ENCODE data around the gene ASTN2. TPM values are rescaled to one million over a fixed set of nuclear protein-coding genes. Genes with fewer than 3 reads are reported as not detected.

The ASTN2 gene
- polyA plus RNA-seq, 1 donor from 2014 or later, result 6.8 TPM

DNA sequence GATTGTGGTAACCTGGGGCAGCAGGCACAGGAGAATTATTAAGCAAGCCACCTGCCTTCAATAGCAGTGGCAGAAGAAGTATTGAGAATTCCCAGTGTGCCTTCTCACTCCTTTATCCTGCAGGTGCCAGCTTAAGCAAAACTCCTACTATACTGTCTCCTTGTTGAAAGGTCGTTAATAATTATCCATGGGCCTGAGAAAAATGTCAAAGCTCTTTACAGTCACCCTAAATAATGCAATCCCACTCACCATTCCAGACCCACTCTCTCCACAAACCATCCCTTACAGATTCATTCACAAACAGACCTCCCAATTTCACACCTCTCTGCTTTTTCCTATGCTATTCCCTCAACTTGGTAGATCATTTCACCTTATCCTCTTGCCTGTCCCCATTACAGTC is 889.2 kb downstream of the ASTN2 start:
- H3F3A ChIP-seq (ENCODE audit: insufficient read depth, low read length, poor library complexity, severe bottlenecking), result no peaks in the 10 kb centered on the region
- no peak overlapping the region for H3K27ac ChIP-seq (ENCODE audit: low read length)
- H2AFZ ChIP-seq (ENCODE audit: low read depth, low read length), result no peak overlapping the region
- H3K4me2 ChIP-seq (ENCODE audit: low read length), result no peak overlapping the region
- no peaks in the 10 kb centered on the region for H3K9me2 ChIP-seq (ENCODE audit: insufficient read depth, low read length)
- no peak overlapping the region for H3K4me3 ChIP-seq (ENCODE audit: low read length)
- H3K79me2 ChIP-seq (replicated peaks; ENCODE audit: insufficient read depth, low read length), result no peaks in the 10 kb centered on the region
- no peaks in the 10 kb centered on the region for H4K20me1 ChIP-seq (ENCODE audit: insufficient read depth)
- no peaks in the 10 kb centered on the region for H3K27me3 ChIP-seq (ENCODE audit: insufficient read depth, low read depth, low read length)
- TF ChIP-seq MXI1 (conservative IDR thresholded peaks at IDR 0.05; ENCODE audit: poor library complexity, severe bottlenecking), result no peak
- TF ChIP-seq RAD21 (conservative IDR thresholded peaks at IDR 0.05), result no peak
- TF ChIP-seq EZH2 (IDR thresholded peaks at IDR 0.05; ENCODE audit: borderline replicate concordance, insufficient read depth, low read length, poor library complexity, severe bottlenecking), result no peak
- TF ChIP-seq SMC3 (conservative IDR thresholded peaks at IDR 0.05; ENCODE audit: poor library complexity), result no peak
- no peak for TF ChIP-seq POLR2AphosphoS5 (IDR thresholded peaks at IDR 0.05)
- no peak for TF ChIP-seq TAF1 (IDR thresholded peaks at IDR 0.05; ENCODE audit: low read depth)
- TF ChIP-seq EP300 (conservative IDR thresholded peaks at IDR 0.05; ENCODE audit: poor library complexity, severe bottlenecking), result no peak
- TF ChIP-seq, protein P1, sequence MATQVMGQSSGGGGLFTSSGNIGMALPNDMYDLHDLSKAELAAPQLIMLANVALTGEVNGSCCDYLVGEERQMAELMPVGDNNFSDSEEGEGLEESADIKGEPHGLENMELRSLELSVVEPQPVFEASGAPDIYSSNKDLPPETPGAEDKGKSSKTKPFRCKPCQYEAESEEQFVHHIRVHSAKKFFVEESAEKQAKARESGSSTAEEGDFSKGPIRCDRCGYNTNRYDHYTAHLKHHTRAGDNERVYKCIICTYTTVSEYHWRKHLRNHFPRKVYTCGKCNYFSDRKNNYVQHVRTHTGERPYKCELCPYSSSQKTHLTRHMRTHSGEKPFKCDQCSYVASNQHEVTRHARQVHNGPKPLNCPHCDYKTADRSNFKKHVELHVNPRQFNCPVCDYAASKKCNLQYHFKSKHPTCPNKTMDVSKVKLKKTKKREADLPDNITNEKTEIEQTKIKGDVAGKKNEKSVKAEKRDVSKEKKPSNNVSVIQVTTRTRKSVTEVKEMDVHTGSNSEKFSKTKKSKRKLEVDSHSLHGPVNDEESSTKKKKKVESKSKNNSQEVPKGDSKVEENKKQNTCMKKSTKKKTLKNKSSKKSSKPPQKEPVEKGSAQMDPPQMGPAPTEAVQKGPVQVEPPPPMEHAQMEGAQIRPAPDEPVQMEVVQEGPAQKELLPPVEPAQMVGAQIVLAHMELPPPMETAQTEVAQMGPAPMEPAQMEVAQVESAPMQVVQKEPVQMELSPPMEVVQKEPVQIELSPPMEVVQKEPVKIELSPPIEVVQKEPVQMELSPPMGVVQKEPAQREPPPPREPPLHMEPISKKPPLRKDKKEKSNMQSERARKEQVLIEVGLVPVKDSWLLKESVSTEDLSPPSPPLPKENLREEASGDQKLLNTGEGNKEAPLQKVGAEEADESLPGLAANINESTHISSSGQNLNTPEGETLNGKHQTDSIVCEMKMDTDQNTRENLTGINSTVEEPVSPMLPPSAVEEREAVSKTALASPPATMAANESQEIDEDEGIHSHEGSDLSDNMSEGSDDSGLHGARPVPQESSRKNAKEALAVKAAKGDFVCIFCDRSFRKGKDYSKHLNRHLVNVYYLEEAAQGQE (IDR thresholded peaks at IDR 0.05; ENCODE audit: borderline replicate concordance), result no peak
- TF ChIP-seq, protein P2, sequence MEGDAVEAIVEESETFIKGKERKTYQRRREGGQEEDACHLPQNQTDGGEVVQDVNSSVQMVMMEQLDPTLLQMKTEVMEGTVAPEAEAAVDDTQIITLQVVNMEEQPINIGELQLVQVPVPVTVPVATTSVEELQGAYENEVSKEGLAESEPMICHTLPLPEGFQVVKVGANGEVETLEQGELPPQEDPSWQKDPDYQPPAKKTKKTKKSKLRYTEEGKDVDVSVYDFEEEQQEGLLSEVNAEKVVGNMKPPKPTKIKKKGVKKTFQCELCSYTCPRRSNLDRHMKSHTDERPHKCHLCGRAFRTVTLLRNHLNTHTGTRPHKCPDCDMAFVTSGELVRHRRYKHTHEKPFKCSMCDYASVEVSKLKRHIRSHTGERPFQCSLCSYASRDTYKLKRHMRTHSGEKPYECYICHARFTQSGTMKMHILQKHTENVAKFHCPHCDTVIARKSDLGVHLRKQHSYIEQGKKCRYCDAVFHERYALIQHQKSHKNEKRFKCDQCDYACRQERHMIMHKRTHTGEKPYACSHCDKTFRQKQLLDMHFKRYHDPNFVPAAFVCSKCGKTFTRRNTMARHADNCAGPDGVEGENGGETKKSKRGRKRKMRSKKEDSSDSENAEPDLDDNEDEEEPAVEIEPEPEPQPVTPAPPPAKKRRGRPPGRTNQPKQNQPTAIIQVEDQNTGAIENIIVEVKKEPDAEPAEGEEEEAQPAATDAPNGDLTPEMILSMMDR (IDR thresholded peaks at IDR 0.05; ENCODE audit: poor library complexity, severe bottlenecking), result no peak
- no peak overlapping the region for H3K9ac ChIP-seq (ENCODE audit: low read length)
- H3K36me3 ChIP-seq (ENCODE audit: insufficient read depth, low read length), result no peaks in the 10 kb centered on the region
- peaks cover 9% of the 10 kb centered on the region for H3K9me3 ChIP-seq (ENCODE audit: low read length)

DNA sequence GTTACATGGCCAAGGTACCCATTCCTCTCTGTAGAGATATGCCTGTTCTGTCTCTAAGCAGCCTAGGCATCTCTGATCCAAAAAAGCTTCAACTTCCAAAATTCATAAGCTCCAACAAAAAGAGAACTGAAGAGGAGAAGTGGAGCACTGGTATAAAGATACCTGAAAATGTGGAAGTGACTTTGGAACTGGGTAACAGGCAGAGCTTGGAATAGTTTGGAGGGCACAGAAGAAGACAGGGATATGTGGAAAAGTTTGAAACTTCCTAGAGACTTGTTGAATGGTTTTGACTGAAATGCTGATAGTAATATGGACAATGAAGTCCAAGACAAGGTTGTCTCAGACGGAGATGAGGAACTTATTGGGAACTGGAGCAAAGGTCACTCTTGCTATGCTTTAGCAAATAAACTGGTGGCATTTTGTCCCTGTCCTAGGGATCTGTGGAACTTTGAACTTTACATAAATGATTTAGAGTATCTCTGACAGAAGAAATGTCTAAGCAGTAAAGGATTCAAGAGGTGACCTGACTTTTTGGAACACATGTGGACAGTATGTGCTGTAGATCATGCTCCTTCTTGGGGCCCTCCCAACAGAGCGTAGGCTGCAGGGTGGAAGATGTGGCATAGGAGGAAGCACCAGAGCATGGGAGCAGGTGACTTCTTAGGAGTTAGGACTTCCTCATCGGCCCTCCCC is 889.9 kb downstream of the ASTN2 start:
- H3K4me3 ChIP-seq (ENCODE audit: low read length), result no peak overlapping the region
- H4K20me1 ChIP-seq (ENCODE audit: insufficient read depth), result no peaks in the 10 kb centered on the region
- peaks cover 9% of the 10 kb centered on the region for H3K9me3 ChIP-seq (ENCODE audit: low read length)
- no peak overlapping the region for H3K27ac ChIP-seq (ENCODE audit: low read length)
- H3K36me3 ChIP-seq (ENCODE audit: insufficient read depth, low read length), result no peaks in the 10 kb centered on the region
- H3K9me2 ChIP-seq (ENCODE audit: insufficient read depth, low read length), result no peaks in the 10 kb centered on the region
- H2AFZ ChIP-seq (ENCODE audit: low read depth, low read length), result no peak overlapping the region
- H3K9ac ChIP-seq (ENCODE audit: low read length), result no peak overlapping the region
- H3K79me2 ChIP-seq (replicated peaks; ENCODE audit: insufficient read depth, low read length), result no peaks in the 10 kb centered on the region
- H3K27me3 ChIP-seq (ENCODE audit: insufficient read depth, low read depth, low read length), result no peaks in the 10 kb centered on the region
- no peak for TF ChIP-seq EP300 (conservative IDR thresholded peaks at IDR 0.05; ENCODE audit: poor library complexity, severe bottlenecking)
- no peak for TF ChIP-seq POLR2AphosphoS5 (IDR thresholded peaks at IDR 0.05)
- TF ChIP-seq SMC3 (conservative IDR thresholded peaks at IDR 0.05; ENCODE audit: poor library complexity), result no peak
- H3K4me2 ChIP-seq (ENCODE audit: low read length), result no peak overlapping the region
- no peaks in the 10 kb centered on the region for H3F3A ChIP-seq (ENCODE audit: insufficient read depth, low read length, poor library complexity, severe bottlenecking)
